K562 (cell line): ENCODE data around the gene CD163. TPM values are rescaled to one million over a fixed set of nuclear protein-coding genes. Genes with fewer than 3 reads are reported as not detected.

Experiments used
- ARID2 ChIP-seq: fragments of 450-650 bp; IDR thresholded peaks from 2 replicates; pipeline ENCODE4 v1.6.1; 2017; ENCODE audit warnings: antibody characterized with exemption, mild to moderate bottlenecking
- CEBPB ChIP-seq: fragments of 450-650 bp; IDR thresholded peaks from 2 replicates; pipeline ENCODE4 v1.6.1; 2016; ENCODE audit warnings: missing genetic modification characterization, missing compliant biosample characterization
- ERF ChIP-seq: fragments of 450-650 bp; formaldehyde crosslinking; IDR thresholded peaks from 2 replicates; pipeline ENCODE4 v1.4.0; 2020; ENCODE audit warnings: mild to moderate bottlenecking, mixed read lengths
- ETV6 ChIP-seq, 3 experiments: fragments of 150-350 bp in 1 of 3; sonication (generic) in 1 of 3; formaldehyde crosslinking in 1 of 3; IDR thresholded peaks; 2 replicates each; pipeline versions ENCODE4 v1.6.1 to v1.8.0; 2014 to 2022; ENCODE audit warnings: borderline replicate concordance in 2 of 3, low read depth in 2 of 3, antibody characterized with exemption in 1 of 3, low read length in 1 of 3, mild to moderate bottlenecking in 1 of 3, missing genetic modification reagents in 1 of 3
- FOXJ2 ChIP-seq: fragments of 200-800 bp; sonication (Bioruptor generic); IDR thresholded peaks from 2 replicates; pipeline ENCODE4 v1.6.1; 2016; ENCODE audit warnings: missing genetic modification characterization, missing compliant biosample characterization
- GABPA ChIP-seq: fragments of 200-800 bp; sonication (Bioruptor generic); conservative IDR thresholded peaks from 2 replicates; pipeline ENCODE4 v1.6.1; 2016; ENCODE audit warnings: low read depth, missing genetic modification characterization, missing compliant biosample characterization
- GABPB2 ChIP-seq: fragments of 250-450 bp; sonication (Bioruptor Pico); conservative IDR thresholded peaks from 2 replicates; pipeline ENCODE4 v1.5.1; 2021; ENCODE audit warnings: mild to moderate bottlenecking
- HDAC1 ChIP-seq, 2 experiments: fragments of 450-650 bp; IDR thresholded peaks; 2 replicates each; pipeline ENCODE4 v1.6.1; 2016 to 2017; ENCODE audit warnings: inconsistent platforms in 1 of 2, mild to moderate bottlenecking in 1 of 2, moderate library complexity in 1 of 2
- HMGXB4 ChIP-seq: sonication (generic); formaldehyde crosslinking; IDR thresholded peaks from 2 replicates; pipeline ENCODE4 v1.8.1; 2023; ENCODE audit warnings: mild to moderate bottlenecking, missing genetic modification reagents
- NFIX ChIP-seq: fragments of 250-450 bp; sonication (Bioruptor Pico); IDR thresholded peaks from 2 replicates; pipeline ENCODE4 v1.4.0; 2020; ENCODE audit warnings: low read depth, mild to moderate bottlenecking, moderate library complexity
- RBM14 ChIP-seq: fragments of 200-400 bp; formaldehyde crosslinking; IDR thresholded peaks from 2 replicates; pipeline ENCODE4 v1.6.1; 2018; ENCODE audit warnings: low read depth, mild to moderate bottlenecking, low read length, moderate library complexity, borderline replicate concordance; ENCODE audit not compliant: insufficient read depth
- RBM17 ChIP-seq: fragments of 200-400 bp; formaldehyde crosslinking; IDR thresholded peaks from 2 replicates; pipeline ENCODE4 v1.6.1; 2017; ENCODE audit warnings: low read depth, mild to moderate bottlenecking, low read length, borderline replicate concordance
- RBM22 ChIP-seq: fragments of 200-400 bp; formaldehyde crosslinking; IDR thresholded peaks from 2 replicates; pipeline ENCODE4 v1.6.1; 2018; ENCODE audit warnings: low read length, low read depth; ENCODE audit not compliant: poor library complexity, severe bottlenecking
- TEAD1 ChIP-seq, 2 experiments: fragments of 450-650 bp in 1 of 2; sonication (generic) in 1 of 2; formaldehyde crosslinking; IDR thresholded peaks; 2 replicates each; pipeline versions ENCODE4 v1.4.0 to v1.8.0; 2020 to 2022; ENCODE audit warnings: mild to moderate bottlenecking in 2 of 2, missing genetic modification reagents in 1 of 2
- THRB ChIP-seq: fragments of 450-650 bp; formaldehyde crosslinking; conservative IDR thresholded peaks from 2 replicates; pipeline ENCODE4 v1.4.0; 2022; ENCODE audit warnings: mild to moderate bottlenecking, missing genetic modification characterization
- TSC22D4 ChIP-seq: fragments of 450-650 bp; IDR thresholded peaks from 2 replicates; pipeline ENCODE4 v1.6.1; 2016; ENCODE audit warnings: missing genetic modification characterization, missing biosample characterization, control low read depth
- ZBTB17 ChIP-seq: fragments of 450-650 bp; formaldehyde crosslinking; IDR thresholded peaks from 2 replicates; pipeline ENCODE4 v1.4.0; 2020; ENCODE audit warnings: mild to moderate bottlenecking
- ZFX ChIP-seq: sonication (generic); formaldehyde crosslinking; IDR thresholded peaks from 2 replicates; pipeline ENCODE4 v1.8.0; 2022; ENCODE audit warnings: mild to moderate bottlenecking, missing genetic modification reagents, moderate library complexity
- ZNF134 ChIP-seq: fragments of 250-450 bp; sonication (Bioruptor Pico); conservative IDR thresholded peaks from 2 replicates; pipeline ENCODE4 v1.4.0; 2020
- ZNF239 ChIP-seq: fragments of 250-450 bp; sonication (Bioruptor Pico); IDR thresholded peaks from 2 replicates; pipeline ENCODE4 v1.4.0; 2020; ENCODE audit warnings: mild to moderate bottlenecking
- ZNF586 ChIP-seq: fragments of 450-650 bp; formaldehyde crosslinking; conservative IDR thresholded peaks from 2 replicates; pipeline ENCODE4 v1.4.0; 2020; ENCODE audit warnings: mild to moderate bottlenecking, moderate library complexity
- polyA plus RNA-seq, 8 experiments: library from polyadenylated mRNA; depleted of rRNA in 4 of 8; stranded (reverse) in 5 of 8; unstranded in 3 of 8; fragments of >200 nt; fragmentation: Nextera tagmentation in 2 of 8; fragmentation: Illumina TruSeq in 1 of 8; extraction: Ambion mirVana in 2 of 8; extraction: Trizol in 1 of 8; gene quantifications; 2 replicates each; pipeline versions ENCODE4 v1.2.1 to v1.2.3, GENCODE V29; 2011 to 2014; ENCODE audit warnings: inconsistent platforms in 1 of 8, missing spikeins in 1 of 8
- total RNA-seq, 7 experiments: library from RNA; depleted of rRNA in 6 of 7; stranded (reverse); fragments of >200 nt in 6 of 7; fragmentation: Illumina TruSeq in 2 of 7; extraction: Trizol in 2 of 7; gene quantifications; 2 replicates each; pipeline versions ENCODE4 v1.2.1 to v1.2.3, GENCODE V29; 2011 to 2021; ENCODE audit warnings: low replicate concordance in 1 of 7

Gene CD163
- total and polyA plus RNA-seq, 9 of the 15 experiments (the other 6 are each of a cell fraction or from before 2014, with no cell fraction given) = 0.62 TPM; not detected in 8

- no peak for TF ChIP-seq HMGXB4 (CRISPR knock-in tag)
- no peak for TF ChIP-seq ERF (CRISPR knock-in tag)
- TF ChIP-seq GABPA (tag) = peak; percentile 92
- no peak for TF ChIP-seq RBM17
- TF ChIP-seq ZNF134 (CRISPR knock-in tag) = no peak
- no peak for TF ChIP-seq RBM22
- 0 out of 4 replicates have a peak, but pooled peaks of 1 of the 2 experiments have one; percentile 9 for TF ChIP-seq ETV6 (IDR thresholded peaks at IDR 0.05; ENCODE audit: borderline replicate concordance in 1 of 2, low read depth in 2 of 2, low read length in 1 of 2)
- TF ChIP-seq ETV6 (CRISPR knock-in tag; IDR thresholded peaks at IDR 0.05; ENCODE audit: borderline replicate concordance) = no peak
- TF ChIP-seq THRB = no peak
- TF ChIP-seq RBM14 = no peak
- TF ChIP-seq ZFX (CRISPR knock-in tag) = peak; percentile 63
- TF ChIP-seq ZNF239 (CRISPR knock-in tag) = no peak
- TF ChIP-seq ZNF586 (CRISPR knock-in tag) = no peak
- 0 out of 4 replicates have a peak, but pooled peaks of 1 of the 2 experiments have one; percentile 59 for TF ChIP-seq TEAD1 (CRISPR knock-in tag; IDR thresholded peaks at IDR 0.05)
- TF ChIP-seq ZBTB17 (CRISPR knock-in tag) = peak; percentile 41; the same call in 1 of the 2 replicates
- no peak for TF ChIP-seq ARID2
- no peak for TF ChIP-seq HDAC1 (IDR thresholded peaks at IDR 0.05)
- no peak for TF ChIP-seq CEBPB (tag)
- TF ChIP-seq GABPB2 (CRISPR knock-in tag) = no peak
- no peak for TF ChIP-seq FOXJ2 (tag)
- TF ChIP-seq TSC22D4 = no peak
- TF ChIP-seq NFIX (CRISPR knock-in tag) = no peak
Measured at GRCh38 chr12:7439579-7440505, 63.7 kb downstream of the CD163 start (continued).
